Measurements from ENCODE around the gene GDF7. TPM values are rescaled to one million over a fixed set of nuclear protein-coding genes. Genes with fewer than 3 reads are reported as not detected.

Gene GDF7
- total and polyA plus RNA-seq, 10 of the 15 experiments (the other 5 are each of a cell fraction or from before 2014, with no cell fraction given) = 0.02 to 0.11 (median 0.04) TPM; not detected in 1

DNA sequence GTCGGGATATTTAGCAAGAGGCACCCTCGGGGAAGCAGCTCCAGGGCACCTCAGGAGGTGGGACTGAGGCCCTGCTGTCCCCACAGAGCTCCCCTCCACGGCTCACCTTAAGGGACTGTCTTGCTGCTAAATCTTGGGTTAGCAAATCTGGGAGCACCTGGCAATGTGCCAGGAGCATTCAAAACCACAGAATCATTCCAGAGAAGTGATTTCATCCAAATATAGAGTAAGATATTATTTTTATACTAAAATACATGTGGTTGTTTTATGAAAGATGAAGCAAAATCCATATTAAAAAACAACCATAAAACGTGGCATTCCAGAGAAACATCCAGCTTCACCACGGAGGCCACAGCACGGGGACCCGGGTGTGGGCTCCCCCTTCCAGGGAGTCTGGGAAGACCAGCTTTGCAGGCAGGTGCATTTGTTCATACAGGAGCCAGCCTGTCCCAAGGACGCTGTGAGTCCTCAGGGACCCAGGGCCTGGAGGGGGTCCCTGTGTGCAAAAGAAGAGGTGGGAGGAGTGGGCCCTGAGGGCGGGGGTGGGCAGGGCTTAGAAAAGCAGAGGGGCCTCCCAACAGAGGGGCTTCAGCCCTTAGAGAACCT, 32.3 kb upstream of the GDF7 start (continued):
- TF ChIP-seq YBX1 (IDR thresholded peaks at IDR 0.05) (no peak), CHD2 (IDR thresholded peaks at IDR 0.05; ENCODE audit: borderline replicate concordance, low read depth, low read length) (no peak), ETV6 (conservative IDR thresholded peaks at IDR 0.05 in 1 of 2, IDR thresholded peaks at IDR 0.05 in 1 of 2; ENCODE audit: borderline replicate concordance in 1 of 2, low read depth in 1 of 2) (no peak)
- TF ChIP-seq, protein P1, sequence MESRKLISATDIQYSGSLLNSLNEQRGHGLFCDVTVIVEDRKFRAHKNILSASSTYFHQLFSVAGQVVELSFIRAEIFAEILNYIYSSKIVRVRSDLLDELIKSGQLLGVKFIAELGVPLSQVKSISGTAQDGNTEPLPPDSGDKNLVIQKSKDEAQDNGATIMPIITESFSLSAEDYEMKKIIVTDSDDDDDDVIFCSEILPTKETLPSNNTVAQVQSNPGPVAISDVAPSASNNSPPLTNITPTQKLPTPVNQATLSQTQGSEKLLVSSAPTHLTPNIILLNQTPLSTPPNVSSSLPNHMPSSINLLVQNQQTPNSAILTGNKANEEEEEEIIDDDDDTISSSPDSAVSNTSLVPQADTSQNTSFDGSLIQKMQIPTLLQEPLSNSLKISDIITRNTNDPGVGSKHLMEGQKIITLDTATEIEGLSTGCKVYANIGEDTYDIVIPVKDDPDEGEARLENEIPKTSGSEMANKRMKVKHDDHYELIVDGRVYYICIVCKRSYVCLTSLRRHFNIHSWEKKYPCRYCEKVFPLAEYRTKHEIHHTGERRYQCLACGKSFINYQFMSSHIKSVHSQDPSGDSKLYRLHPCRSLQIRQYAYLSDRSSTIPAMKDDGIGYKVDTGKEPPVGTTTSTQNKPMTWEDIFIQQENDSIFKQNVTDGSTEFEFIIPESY (IDR thresholded peaks at IDR 0.05) = no peak

- H2AFZ ChIP-seq (ENCODE audit: control insufficient read depth, low read depth, low read length) = no peak overlapping the region
- no peak overlapping the region for H3K4me2 ChIP-seq (ENCODE audit: control insufficient read depth, insufficient read depth)
- H3K27ac ChIP-seq (ENCODE audit: control insufficient read depth, insufficient read depth) = no peak overlapping the region
- no peaks in the 10 kb centered on the region for H3K9me3 ChIP-seq (replicated peaks; ENCODE audit: control insufficient read depth, insufficient read depth, low read length)
- ChIA-PET SMC1A (ENCODE audit: uncharacterized antibody, unreplicated experiment) (interaction anchor here (0.9 to 6.0 kb wide), 18 partner anchors 8 to 223 kb away, joined by 3 to 56 read pairs (median 4); partner anchors contain the start of gene RHOB), CTCF (interaction anchor here (0.6 to 7.9 kb wide), 23 partner anchors 8 to 309 kb away, joined by 3 to 119 read pairs (median 3); partner anchors contain the start of genes HS1BP3 and RHOB), RAD21 (ENCODE audit: unreplicated experiment) (interaction anchor here (0.9 to 6.3 kb wide), 9 partner anchors 16 to 292 kb away, joined by 3 to 107 read pairs (median 6); partner anchors contain the start of genes HS1BP3 and RHOB), POLR2A (interaction anchor here (1.2 to 3.3 kb wide), 3 partner anchors 39 to 195 kb away, joined by 4 to 13 read pairs (median 6); no protein-coding TSS in a partner anchor)
- in situ Hi-C loops (cut with MboI) (no loop called here), intact Hi-C loops (cut with micrococcal nuclease; ENCODE audit: unreplicated experiment) (loop anchor here (1.0 kb wide), 2 partner anchors 39 to 192 kb away; no protein-coding TSS in a partner anchor)
- H3K79me2 ChIP-seq (ENCODE audit: control insufficient read depth, insufficient read depth, low read length) = no peaks in the 10 kb centered on the region
- no peak for DNase-seq (ENCODE audit: low read depth, low spot score)
- H3K4me1 ChIP-seq (ENCODE audit: control insufficient read depth, insufficient read depth, low read length) = peaks cover 17% of the 10 kb centered on the region
- WGBS (ENCODE audit: insufficient coverage, insufficient replicate concordance, low lambda C conversion rate, missing lambda C conversion rate) = 52% methylated on average over 5 of the region's 5 CpGs
- H3K9ac ChIP-seq (ENCODE audit: control insufficient read depth, insufficient read depth, low read length) = no peak overlapping the region
- no peaks in the 10 kb centered on the region; a peak in 1 of 4 replicates for H3K36me3 ChIP-seq (ENCODE audit: control insufficient read depth in 2 of 2, insufficient read depth in 2 of 2, low read length in 1 of 2)
- H3K27me3 ChIP-seq (replicated peaks in 1 of 2; ENCODE audit: control insufficient read depth in 2 of 2, insufficient read depth in 2 of 2, low read length in 1 of 2) = no peaks in the 10 kb centered on the region
- H3K4me3 ChIP-seq = no peak overlapping the region
- no peak for ATAC-seq
- no peaks in the 10 kb centered on the region for H4K20me1 ChIP-seq (ENCODE audit: control insufficient read depth, insufficient read depth)
- no peak for FAIRE-seq
- no TSS peak for BruUV-seq (replicated peaks)
- TF ChIP-seq SREBF1 (IDR thresholded peaks at IDR 0.05; ENCODE audit: low read length) (no peak), FOXK2 (IDR thresholded peaks at IDR 0.05) (no peak), ATF3 (IDR thresholded peaks at IDR 0.05; ENCODE audit: borderline replicate concordance, extremely low read depth, low read depth, low read length) (no peak), ZNF207 (IDR thresholded peaks at IDR 0.05; ENCODE audit: borderline replicate concordance) (no peak), BHLHE40 (IDR thresholded peaks at IDR 0.05; ENCODE audit: borderline replicate concordance in 1 of 2, low read depth in 2 of 2, low read length in 1 of 2) (no peak), MEF2A (IDR thresholded peaks at IDR 0.05; ENCODE audit: insufficient read depth, low read depth, low read length) (no peak), SIX5 (IDR thresholded peaks at IDR 0.05; ENCODE audit: low read depth, low read length, severe bottlenecking) (no peak)
- TF ChIP-seq, protein P2, sequence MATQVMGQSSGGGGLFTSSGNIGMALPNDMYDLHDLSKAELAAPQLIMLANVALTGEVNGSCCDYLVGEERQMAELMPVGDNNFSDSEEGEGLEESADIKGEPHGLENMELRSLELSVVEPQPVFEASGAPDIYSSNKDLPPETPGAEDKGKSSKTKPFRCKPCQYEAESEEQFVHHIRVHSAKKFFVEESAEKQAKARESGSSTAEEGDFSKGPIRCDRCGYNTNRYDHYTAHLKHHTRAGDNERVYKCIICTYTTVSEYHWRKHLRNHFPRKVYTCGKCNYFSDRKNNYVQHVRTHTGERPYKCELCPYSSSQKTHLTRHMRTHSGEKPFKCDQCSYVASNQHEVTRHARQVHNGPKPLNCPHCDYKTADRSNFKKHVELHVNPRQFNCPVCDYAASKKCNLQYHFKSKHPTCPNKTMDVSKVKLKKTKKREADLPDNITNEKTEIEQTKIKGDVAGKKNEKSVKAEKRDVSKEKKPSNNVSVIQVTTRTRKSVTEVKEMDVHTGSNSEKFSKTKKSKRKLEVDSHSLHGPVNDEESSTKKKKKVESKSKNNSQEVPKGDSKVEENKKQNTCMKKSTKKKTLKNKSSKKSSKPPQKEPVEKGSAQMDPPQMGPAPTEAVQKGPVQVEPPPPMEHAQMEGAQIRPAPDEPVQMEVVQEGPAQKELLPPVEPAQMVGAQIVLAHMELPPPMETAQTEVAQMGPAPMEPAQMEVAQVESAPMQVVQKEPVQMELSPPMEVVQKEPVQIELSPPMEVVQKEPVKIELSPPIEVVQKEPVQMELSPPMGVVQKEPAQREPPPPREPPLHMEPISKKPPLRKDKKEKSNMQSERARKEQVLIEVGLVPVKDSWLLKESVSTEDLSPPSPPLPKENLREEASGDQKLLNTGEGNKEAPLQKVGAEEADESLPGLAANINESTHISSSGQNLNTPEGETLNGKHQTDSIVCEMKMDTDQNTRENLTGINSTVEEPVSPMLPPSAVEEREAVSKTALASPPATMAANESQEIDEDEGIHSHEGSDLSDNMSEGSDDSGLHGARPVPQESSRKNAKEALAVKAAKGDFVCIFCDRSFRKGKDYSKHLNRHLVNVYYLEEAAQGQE (IDR thresholded peaks at IDR 0.05; ENCODE audit: low read depth, low read length) = no peak
- TF ChIP-seq, protein P3, sequence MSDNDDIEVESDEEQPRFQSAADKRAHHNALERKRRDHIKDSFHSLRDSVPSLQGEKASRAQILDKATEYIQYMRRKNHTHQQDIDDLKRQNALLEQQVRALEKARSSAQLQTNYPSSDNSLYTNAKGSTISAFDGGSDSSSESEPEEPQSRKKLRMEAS (IDR thresholded peaks at IDR 0.05; ENCODE audit: low read depth, low read length) = no peak
Observed at GRCh38 chr2:20635113-20635510, 31.8 kb upstream of the GDF7 start.
